ENCODE measurements around the gene ISYNA1.

- peak; percentile 19; the same call in 1 of the 2 replicates for TF ChIP-seq MAX (IDR thresholded peaks at IDR 0.05; ENCODE audit: low read depth, low read length)
- no peak for TF ChIP-seq EZH2 (IDR thresholded peaks at IDR 0.05; ENCODE audit: borderline replicate concordance, control insufficient read depth, low read depth, low read length)
- TF ChIP-seq CTCF (IDR thresholded peaks at IDR 0.05 in 2 of 3, conservative IDR thresholded peaks at IDR 0.05 in 1 of 3; ENCODE audit: control insufficient read depth in 2 of 3, extremely low read depth in 1 of 3, insufficient read depth in 1 of 3, low read depth in 3 of 3, low read length in 3 of 3): no peak
- no peak for TF ChIP-seq REST (IDR thresholded peaks at IDR 0.05; ENCODE audit: low read depth, low read length)
- no peak; the same call in 1 of the 2 replicates for TF ChIP-seq BACH1 (IDR thresholded peaks at IDR 0.05; ENCODE audit: borderline replicate concordance)
- TF ChIP-seq SREBF2 (IDR thresholded peaks at IDR 0.05; ENCODE audit: low read length): no peak
- TF ChIP-seq MEF2A (IDR thresholded peaks at IDR 0.05; ENCODE audit: insufficient read depth, low read depth, low read length): no peak
- TF ChIP-seq ATF2 (IDR thresholded peaks at IDR 0.05; ENCODE audit: low read length): no peak
- 0 out of 2 replicates have a peak, but pooled peaks have one; percentile 42 for TF ChIP-seq POLR2A (IDR thresholded peaks at IDR 0.05; ENCODE audit: low read depth, low read length)
- no peak for TF ChIP-seq TARDBP (IDR thresholded peaks at IDR 0.05; ENCODE audit: borderline replicate concordance)
These were observed 21.1 kb downstream of the ISYNA1 start for GRCh38 chr19:18416778-18417249.
